ENCODE data around the gene ACTN2.

The ACTN2 gene

GRCh38 chr1:236725668-236726067 is 39.4 kb downstream of the ACTN2 start:
- H3K9ac ChIP-seq (ENCODE audit: low read length) = no peak overlapping the region
- H3K27ac ChIP-seq (ENCODE audit: low read depth, low read length) = no peak overlapping the region
- H2AFZ ChIP-seq (ENCODE audit: low read depth, low read length, severe bottlenecking) = no peak overlapping the region
- H3K36me3 ChIP-seq (ENCODE audit: low read length) = no peaks in the 10 kb centered on the region
- no peaks in the 10 kb centered on the region for H3K9me3 ChIP-seq (ENCODE audit: insufficient read depth, low read length)
- no peaks in the 10 kb centered on the region for H3F3A ChIP-seq (ENCODE audit: insufficient read depth)
- no peaks in the 10 kb centered on the region for H3K9me2 ChIP-seq (replicated peaks; ENCODE audit: insufficient read depth, low read length)
- H4K20me1 ChIP-seq (ENCODE audit: low read depth, low read length) = no peaks in the 10 kb centered on the region
- no peak for TF ChIP-seq CTCF (IDR thresholded peaks at IDR 0.05; ENCODE audit: insufficient read depth, low read length, poor library complexity, severe bottlenecking)
- TF ChIP-seq EZH2phosphoT487 (conservative IDR thresholded peaks at IDR 0.05; ENCODE audit: low read length) = no peak
- no peaks in the 10 kb centered on the region for H3K27me3 ChIP-seq (ENCODE audit: low read length)
- H3K4me3 ChIP-seq (ENCODE audit: insufficient read depth, low read length, poor library complexity, severe bottlenecking) = no peak overlapping the region
- no peak overlapping the region for H3K4me2 ChIP-seq (ENCODE audit: low read depth, low read length, poor library complexity, severe bottlenecking)
- H3K79me2 ChIP-seq (ENCODE audit: insufficient read depth, low read length) = no peaks in the 10 kb centered on the region

GRCh38 chr1:236727521-236727920 is 41.2 kb downstream of the ACTN2 start:
- Histone ChIP-seq H3K36me3 (ENCODE audit: low read length) (no peaks in the 10 kb centered on the region), H3K79me2 (ENCODE audit: insufficient read depth, low read length) (no peaks in the 10 kb centered on the region), H2AFZ (ENCODE audit: low read depth, low read length, severe bottlenecking) (no peak overlapping the region), H3K4me2 (ENCODE audit: low read depth, low read length, poor library complexity, severe bottlenecking) (no peak overlapping the region), H3K9ac (ENCODE audit: low read length) (no peak overlapping the region), H3F3A (ENCODE audit: insufficient read depth) (no peaks in the 10 kb centered on the region), H3K27me3 (ENCODE audit: low read length) (no peaks in the 10 kb centered on the region), H3K9me2 (replicated peaks; ENCODE audit: insufficient read depth, low read length) (no peaks in the 10 kb centered on the region), H3K4me3 (ENCODE audit: insufficient read depth, low read length, poor library complexity, severe bottlenecking) (no peak overlapping the region), H4K20me1 (ENCODE audit: low read depth, low read length) (no peaks in the 10 kb centered on the region), H3K9me3 (ENCODE audit: insufficient read depth, low read length) (no peaks in the 10 kb centered on the region), H3K27ac (ENCODE audit: low read depth, low read length) (no peak overlapping the region)
- TF ChIP-seq EZH2phosphoT487 (conservative IDR thresholded peaks at IDR 0.05; ENCODE audit: low read length) = no peak
- TF ChIP-seq CTCF (IDR thresholded peaks at IDR 0.05; ENCODE audit: insufficient read depth, low read length, poor library complexity, severe bottlenecking) = no peak

- Histone ChIP-seq H3K27ac (ENCODE audit: low read depth, low read length) (no peak overlapping the region), H3K9me3 (ENCODE audit: insufficient read depth, low read length) (no peaks in the 10 kb centered on the region), H3K4me2 (ENCODE audit: low read depth, low read length, poor library complexity, severe bottlenecking) (no peak overlapping the region), H4K20me1 (ENCODE audit: low read depth, low read length) (no peaks in the 10 kb centered on the region), H3K9ac (ENCODE audit: low read length) (no peak overlapping the region), H3K27me3 (ENCODE audit: low read length) (no peaks in the 10 kb centered on the region), H3K79me2 (ENCODE audit: insufficient read depth, low read length) (no peaks in the 10 kb centered on the region), H3K9me2 (replicated peaks; ENCODE audit: insufficient read depth, low read length) (no peaks in the 10 kb centered on the region), H3F3A (ENCODE audit: insufficient read depth) (no peaks in the 10 kb centered on the region), H2AFZ (ENCODE audit: low read depth, low read length, severe bottlenecking) (no peak overlapping the region), H3K4me3 (ENCODE audit: insufficient read depth, low read length, poor library complexity, severe bottlenecking) (no peak overlapping the region), H3K36me3 (ENCODE audit: low read length) (no peaks in the 10 kb centered on the region)
- no peak for TF ChIP-seq EZH2phosphoT487 (conservative IDR thresholded peaks at IDR 0.05; ENCODE audit: low read length)
- TF ChIP-seq CTCF (IDR thresholded peaks at IDR 0.05; ENCODE audit: insufficient read depth, low read length, poor library complexity, severe bottlenecking) = no peak
Observed at GRCh38 chr1:236728752-236729151, 42.5 kb downstream of the ACTN2 start.
